Measurements from ENCODE around the gene NPFFR1.

- no peak for TF ChIP-seq POLR2AphosphoS5 (IDR thresholded peaks at IDR 0.05)
- TF ChIP-seq, protein P1, sequence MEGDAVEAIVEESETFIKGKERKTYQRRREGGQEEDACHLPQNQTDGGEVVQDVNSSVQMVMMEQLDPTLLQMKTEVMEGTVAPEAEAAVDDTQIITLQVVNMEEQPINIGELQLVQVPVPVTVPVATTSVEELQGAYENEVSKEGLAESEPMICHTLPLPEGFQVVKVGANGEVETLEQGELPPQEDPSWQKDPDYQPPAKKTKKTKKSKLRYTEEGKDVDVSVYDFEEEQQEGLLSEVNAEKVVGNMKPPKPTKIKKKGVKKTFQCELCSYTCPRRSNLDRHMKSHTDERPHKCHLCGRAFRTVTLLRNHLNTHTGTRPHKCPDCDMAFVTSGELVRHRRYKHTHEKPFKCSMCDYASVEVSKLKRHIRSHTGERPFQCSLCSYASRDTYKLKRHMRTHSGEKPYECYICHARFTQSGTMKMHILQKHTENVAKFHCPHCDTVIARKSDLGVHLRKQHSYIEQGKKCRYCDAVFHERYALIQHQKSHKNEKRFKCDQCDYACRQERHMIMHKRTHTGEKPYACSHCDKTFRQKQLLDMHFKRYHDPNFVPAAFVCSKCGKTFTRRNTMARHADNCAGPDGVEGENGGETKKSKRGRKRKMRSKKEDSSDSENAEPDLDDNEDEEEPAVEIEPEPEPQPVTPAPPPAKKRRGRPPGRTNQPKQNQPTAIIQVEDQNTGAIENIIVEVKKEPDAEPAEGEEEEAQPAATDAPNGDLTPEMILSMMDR (IDR thresholded peaks at IDR 0.05): no peak
- no peak for TF ChIP-seq POLR2A (IDR thresholded peaks at IDR 0.05)
Observed at GRCh38 chr10:70311698-70312097, 27.9 kb upstream of the NPFFR1 start.
